NCI-H748 treated with DMSO at 0.1 percent for 48 hours (cell line): Measurements from ENCODE around the gene BRAF.
"Not testable (repeated sequence)": the region's sequence is repeated elsewhere in the genome, so short reads cannot be mapped to it uniquely, and the experiment has no call there.

Experiments
- DNase-seq: peaks from one replicate; lab custom pipeline; 2025; lab: John Stamatoyannopoulos, UW

Gene BRAF

DNA sequence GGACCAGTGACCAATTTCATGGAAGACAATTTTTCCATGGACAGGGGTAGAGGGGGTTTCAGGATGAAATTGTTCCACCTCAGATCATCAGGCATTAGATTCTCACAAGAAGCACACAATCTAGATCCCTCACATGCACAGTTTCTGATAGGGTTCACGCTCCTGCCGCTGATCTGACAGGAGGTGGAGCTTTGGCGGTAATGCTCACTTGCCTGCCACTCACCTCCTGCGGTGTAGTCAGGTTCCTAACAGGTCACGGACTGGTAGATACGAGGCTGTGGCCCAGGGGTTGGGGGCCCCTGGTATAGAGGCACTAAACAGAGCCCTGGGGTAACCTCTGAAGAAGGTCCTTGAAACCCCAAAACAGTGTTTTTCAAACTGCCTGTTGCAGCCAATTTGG is 6.5 kb downstream of the BRAF start:
- no peak for DNase-seq

DNA sequence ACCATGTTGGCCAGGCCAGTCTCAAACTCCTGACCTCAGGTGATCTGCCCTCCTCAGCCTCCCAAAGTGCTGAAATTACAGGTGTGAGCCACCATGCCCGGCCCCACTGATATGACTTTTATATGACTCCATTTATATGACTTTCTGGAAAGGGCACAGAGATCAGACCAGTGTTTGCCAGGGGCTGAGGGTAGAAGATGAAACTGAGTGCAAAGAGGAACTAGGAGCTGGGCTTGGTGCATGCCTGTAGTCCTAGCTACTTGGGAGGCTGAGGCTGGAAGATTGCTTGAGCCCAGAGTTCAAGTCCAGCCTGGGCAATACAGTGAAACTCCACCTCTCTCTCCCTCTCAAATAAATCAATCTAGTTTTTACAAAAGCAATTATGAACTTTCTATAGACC is 7.5 kb downstream of the BRAF start:
- no peak for DNase-seq

DNA sequence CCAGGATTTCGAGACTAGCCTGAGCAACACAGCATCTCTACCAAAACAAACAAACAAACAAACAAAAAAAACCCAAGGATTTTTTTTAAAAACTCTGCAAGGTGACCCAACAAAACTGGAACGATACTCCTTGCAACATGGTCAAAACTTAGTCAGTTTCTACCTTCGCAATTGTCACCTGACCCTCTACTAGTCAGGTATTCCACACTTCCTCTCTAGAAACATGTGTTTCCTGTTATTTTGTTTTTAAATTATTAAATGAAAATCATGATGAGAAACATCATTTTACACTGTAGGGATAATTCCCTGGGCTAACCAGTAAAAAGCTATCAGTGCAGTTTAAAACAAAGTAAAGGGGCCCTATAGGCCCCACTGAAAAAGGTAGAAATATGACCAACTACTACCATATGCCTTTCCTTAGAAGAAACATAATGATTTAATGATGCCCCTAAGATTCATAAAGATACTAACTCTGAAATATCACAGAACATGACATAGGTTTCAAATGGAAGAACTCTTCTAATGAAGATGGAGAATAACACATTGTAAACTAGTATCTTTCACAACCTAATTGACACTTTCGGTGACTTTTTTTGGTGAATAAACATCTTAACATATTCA is 8.7 kb downstream of the BRAF start:
- no peak for DNase-seq

DNA sequence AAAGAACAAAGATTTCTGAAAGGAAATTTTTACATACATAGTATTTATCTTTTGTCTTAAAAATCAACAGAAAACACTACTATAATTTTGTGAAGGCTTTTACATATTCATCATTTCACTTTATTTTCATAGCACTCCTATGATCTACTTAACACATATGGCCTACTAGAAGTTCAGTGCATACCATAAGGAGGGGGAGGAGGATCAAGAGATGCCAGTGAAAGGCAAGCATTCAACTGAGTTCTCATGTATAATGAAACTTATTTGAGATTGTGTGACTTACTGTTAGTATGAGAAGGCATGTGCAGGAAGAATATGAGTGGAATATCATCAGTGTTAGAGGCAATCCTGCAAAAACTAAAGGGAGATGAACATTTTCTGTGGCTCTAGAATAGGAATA is 10.6 kb downstream of the BRAF start:
- DNase-seq = no peak

DNA sequence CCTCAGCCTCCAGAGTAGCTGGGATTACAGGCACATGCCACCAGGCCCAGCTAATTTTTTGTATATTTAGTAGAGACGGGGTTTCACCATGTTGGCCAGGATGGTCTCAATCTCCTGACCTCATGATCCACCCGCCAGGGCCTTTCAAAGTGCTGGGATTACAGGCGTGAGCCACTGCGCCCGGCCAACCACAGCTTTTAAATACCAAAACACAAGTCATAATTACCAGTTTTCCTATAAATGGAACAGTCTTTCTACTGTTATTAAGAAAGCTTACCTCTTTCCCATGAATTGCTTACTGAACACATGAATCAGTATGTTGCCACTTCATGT is 11.2 kb downstream of the BRAF start:
- not testable (repeated sequence) for DNase-seq

DNA sequence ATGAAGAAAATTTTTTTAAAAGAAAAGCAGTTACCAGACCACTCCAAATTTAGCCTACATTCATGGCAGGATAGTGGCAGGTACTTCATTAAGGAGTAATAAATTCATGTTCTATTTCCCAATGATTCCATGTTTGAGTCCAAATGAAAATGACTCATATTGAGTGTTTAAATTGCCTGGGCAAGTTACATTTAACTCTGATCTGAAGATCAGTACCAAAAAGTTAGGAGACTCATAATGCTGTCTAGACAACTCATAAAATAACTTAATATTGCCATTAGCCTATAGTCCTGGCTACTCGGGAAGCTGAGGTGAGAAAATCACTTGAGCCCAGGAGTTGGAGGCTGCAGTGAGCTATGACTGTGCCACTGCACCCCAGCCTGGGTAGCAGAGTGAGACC is 13.0 kb downstream of the BRAF start:
- no peak for DNase-seq

DNA sequence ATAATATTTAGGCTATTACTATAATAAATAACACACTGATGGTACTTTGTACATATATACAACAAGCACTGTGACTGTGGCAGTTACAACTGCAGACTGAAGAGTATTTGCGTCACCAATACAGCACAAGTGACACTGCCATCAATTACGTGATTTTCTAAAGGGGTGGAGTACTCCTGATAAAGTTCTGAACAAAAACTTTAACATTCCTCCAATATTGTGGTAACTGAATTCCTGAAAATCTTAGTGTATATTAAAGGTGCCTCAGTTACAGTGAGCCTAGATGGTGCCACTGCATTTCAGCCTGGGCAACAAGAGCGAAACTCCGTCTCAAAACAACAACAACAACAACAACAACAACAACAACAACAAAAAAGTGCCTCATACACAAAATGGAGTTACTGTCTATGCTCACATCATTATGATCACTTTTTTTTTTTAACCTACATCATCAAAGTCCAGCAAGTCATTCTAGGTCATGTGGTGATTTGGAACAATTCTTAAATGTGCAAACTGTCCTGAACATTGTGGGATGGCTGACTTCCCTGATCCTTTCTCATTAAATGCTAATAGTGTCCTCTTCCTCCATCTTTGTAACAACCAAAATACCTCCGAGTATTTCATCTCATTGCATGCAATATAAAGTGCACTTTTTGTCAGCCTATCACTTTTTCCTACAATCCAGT is 15.1 kb downstream of the BRAF start:
- DNase-seq = no peak

DNA sequence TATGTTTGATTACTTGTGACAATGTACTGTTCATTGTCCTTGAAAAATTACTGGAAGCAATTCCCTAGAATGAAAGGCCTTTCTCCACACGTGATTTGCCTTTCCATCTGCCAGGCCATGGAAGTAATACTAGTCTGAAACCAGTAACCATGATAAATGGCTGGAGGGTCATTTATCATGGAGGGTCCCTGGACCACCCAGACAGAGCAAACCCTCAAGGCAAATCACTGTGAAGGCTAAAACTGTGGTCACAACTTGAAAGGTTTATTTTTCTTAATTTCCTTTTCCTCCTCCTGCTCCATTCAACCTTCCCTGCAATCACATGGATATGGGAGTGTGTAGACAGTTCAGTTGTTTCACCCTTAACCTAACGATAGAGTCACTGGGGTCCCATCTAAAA is 16.4 kb downstream of the BRAF start:
- no peak for DNase-seq

DNA sequence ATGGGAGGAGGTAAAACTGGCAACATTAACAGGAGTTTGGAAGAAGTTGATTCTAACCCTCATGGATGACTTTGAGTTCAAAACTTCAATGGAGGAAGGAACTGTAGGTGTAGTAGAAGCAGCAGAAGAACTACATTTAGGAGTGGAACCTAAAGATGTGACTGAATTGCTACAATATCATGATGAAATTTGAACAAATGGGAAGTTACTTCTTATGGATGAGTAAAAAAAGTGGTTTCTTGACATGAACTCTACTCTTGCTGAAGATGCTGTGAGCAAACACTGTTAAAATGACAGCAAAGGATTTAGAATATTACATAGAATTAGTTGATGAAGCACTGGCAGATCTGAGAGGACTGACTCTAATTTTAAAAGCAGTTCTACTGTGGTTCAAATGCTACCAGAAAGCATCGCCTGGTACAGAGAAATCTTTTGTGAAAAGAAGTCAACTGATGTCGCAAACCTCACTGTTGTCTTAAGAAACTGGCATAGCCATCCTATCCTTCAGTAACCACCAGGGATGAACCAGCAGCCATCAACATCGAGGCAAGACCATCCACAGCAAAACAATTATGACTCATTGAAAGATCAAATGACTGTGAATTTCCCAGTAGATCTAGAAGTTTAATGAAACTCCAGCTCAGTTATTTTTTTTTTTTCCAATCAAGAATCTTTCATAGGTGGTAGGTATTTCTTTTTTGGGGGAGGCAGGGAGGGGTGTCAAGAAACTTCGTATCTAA is 20.8 kb downstream of the BRAF start:
- no peak for DNase-seq

DNA sequence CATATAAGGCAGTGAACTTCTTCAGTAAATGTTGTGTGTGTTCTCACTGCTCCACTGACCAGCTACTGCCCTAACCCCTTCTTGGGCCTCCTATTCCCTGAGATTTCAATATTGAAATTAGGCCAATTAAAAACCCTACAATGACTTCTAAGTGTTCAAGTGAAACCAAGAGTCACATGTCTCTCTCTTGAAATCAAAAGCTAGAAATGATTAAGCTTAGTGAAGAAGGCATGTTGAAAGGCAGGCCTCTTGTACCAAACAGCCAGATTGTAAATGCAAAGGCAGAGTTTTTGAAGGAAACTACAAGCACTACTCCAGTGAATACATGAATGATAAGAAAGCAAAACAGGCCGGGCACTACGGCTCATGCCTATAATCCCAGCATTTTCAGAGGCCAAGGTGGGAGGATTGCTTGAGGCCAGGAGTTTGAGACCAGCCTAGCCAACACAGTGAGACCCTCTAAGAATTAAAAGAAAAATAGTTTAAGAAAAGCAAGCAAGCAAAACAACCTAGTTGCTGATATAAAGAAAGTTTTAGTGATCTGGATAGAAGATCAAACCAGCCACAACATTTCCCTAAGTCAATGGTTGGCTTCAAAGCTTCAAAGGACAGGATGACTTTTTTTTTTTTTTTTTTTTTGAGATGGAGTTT is 22.3 kb downstream of the BRAF start:
- DNase-seq = no peak

DNA sequence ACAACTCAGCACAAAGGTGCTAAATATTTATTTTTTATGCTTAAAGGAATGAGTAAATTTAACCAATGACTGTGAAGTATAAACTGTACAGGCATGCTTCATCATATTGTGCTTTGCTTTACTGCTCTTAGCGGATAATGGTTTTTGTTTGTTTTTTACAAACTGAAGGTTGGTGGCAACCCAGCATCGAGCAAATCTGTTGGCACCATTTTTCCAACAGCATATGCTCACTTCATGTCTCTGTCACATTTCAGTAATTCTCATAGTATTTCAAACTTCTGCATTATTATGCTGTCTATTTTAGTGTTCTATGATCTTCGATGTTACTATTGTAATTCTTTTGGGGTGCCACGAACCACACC is 22.8 kb downstream of the BRAF start:
- no peak for DNase-seq

DNA sequence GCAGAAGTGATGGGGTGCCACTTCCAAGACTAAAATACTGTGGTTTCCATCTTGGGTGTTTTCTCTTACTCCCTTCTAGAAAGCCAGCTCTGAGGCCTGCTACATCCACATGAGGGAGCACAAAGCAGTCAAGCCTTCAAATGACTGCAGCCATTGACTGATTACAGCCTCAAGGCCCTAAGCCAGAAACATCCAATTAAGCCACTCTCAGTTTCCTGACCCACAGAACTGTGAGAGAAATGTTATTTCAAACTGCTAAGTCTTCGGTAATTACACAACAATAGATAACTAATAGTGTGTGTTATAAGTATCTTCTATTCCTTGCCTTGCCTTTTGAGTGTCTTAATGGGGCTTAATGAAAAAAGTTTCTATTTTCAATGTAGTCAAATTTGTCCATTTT is 24.8 kb downstream of the BRAF start:
- DNase-seq = no peak

DNA sequence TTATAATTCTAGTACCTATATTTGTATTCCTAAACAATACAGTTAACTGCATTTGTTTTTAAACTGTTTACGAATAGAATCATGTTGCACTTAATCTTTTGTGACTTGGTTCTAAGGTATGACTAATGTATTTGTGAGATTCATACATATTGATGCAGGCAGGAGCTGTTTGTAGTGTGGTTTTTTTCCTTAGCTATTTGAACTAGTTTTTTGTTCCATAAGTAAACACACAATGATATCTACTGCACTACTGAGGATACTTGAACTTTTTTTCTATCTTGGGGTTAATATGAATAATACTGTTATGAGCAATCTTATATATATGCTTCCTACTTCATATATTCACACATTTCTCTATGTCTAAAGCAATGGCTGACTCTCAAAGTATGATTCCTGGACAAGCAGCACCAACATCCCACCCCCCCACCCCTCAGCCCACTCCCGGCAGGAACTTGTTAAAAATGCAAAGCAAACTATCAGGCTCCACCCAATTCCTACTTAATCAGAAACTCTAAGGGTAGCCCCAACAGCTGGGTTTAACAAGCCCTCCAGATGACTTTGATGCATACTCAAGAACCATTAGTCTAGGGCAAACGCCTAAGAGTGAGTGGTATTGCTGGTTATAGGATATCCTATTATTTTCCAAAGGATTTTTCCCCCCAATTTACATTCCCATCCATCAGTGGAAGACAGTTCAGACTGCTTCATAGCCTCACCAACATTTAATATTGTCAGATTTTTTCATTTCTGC is 25.8 kb downstream of the BRAF start:
- no peak for DNase-seq

DNA sequence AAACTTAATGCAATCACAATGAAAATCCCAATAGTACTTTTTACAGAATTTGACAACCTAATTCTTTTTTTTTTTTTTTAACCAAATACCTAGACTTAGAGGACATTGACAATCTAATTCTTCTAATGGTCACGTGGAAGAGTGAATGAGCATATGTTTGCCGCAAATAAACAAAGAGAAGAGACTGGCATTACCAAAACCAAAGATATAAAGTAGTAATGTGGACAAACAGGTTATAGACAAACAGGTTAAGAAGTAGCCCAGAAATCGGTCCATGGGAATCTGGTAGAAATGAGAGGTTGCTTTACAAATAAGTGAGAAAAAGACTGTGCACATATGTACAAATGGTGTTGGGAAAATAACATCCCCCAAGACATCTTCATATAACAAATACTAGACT is 27.7 kb downstream of the BRAF start:
- no peak for DNase-seq

DNA sequence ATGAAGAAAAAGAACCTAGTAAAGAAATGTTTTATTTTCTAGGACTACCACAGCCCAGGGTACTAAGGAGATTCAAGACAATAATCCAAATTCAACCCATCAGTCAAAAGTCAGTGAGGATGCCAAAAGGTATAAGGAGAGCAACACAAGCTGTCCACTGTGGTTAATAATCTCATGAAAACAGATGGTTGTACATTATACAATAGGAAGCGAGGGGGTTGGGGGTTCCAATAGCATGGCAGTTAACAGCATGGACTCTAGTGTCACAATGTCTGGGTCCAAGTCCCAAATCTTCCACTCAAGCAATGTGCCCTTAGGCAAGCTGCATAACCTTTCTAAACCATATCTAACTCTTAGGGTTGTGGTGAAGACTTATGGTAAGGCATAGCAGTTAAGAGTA is 35.1 kb downstream of the BRAF start:
- DNase-seq = no peak

DNA sequence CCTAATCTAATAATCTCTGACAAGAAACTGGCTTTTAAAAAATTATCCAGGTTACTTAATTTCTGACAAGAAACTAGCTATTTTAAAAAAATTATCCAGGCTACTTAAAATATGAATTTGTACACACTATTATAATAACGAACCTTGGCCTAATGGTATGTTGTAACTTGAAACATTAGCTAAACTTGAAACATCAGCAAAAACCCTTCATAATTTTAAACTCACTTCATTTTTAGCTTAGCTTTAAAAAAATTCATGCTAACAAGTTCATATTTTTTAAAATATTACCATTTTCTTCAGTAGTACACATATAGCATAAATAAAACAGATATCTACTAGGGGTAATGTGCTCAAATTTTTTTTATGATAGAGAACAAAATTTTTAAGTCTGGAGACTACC is 35.6 kb downstream of the BRAF start:
- no peak for DNase-seq

DNA sequence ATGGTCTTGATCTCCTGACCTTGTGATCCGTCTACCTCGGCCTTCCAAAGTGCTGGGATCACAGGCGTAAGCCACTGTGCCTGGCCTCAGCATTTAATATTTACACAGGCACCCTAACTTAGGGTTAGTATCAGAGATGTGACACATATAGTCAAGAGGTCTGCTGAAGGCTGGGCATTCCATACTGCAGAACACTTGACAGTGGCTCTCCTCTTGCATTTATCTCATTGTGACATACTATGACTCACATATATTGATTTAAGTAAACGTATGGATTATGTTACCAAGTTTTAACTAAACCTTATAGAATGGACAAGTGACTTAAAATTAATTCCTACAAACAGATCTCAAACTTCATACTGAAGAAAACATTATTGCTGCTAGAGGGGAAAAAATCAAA is 36.6 kb downstream of the BRAF start:
- no peak for DNase-seq

DNA sequence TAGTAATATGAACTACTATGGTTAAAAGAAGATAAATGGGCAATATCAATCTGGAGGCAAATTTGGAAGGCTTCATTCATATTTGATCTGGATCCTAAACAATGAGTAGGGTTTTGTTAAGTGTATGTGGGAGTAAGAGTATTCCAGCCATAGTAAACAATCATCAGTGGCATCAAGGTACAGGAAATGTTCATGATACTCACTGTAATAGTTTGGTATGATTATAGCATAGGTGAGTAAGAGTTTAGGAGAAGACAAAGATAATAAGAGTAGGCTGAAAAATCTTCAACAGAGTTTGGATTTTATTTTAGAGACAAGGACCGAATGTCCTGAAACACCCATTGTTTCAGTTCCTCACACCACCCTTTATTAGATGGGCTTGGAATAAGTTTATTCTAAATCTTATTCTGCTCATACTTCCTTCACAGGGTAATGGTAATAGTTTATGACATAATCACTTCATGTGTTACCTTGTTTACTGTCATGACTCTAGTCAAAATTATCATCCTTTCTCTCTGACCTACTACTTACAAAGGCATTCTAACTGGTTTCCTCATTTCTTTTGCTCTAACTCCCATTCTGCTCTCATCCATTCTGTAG is 38.9 kb downstream of the BRAF start:
- no peak for DNase-seq

DNA sequence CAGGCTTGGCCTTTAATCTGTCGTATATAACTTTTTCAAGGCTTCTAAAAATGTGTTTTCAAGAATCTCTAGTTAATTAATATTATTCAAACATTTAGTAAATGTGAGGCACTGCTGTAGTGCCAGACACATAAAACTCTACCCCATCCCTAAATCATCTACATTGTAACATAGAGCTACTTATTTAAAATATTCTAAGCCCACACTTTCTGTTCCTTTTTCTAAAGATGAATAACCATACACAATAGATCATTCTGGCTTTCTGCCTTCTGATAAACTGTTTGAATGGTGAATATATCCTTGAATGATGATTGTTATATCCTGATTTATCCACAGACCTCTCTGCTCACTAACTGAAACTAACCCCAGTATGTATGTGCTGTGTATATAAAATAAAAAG is 41.4 kb downstream of the BRAF start:
- DNase-seq = no peak

DNA sequence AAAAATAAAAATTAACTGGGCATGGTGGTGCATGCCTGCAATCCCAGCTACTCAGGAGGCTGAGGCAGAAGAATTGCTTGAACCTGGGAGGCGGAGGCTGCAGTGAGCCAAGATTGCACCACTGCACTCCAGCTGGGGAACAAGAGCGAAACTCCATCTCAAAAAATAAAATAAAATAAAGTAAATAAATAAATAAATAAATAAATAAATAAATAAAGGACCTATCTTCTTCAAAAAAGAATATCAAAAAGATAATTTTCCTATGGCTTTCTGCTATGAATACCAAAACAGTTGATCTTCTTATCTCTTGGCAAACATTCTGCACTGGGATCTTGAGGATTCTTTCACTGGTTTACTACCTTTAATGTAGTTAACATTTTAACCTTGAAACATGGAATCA is 41.9 kb downstream of the BRAF start:
- not testable (repeated sequence) for DNase-seq

DNA sequence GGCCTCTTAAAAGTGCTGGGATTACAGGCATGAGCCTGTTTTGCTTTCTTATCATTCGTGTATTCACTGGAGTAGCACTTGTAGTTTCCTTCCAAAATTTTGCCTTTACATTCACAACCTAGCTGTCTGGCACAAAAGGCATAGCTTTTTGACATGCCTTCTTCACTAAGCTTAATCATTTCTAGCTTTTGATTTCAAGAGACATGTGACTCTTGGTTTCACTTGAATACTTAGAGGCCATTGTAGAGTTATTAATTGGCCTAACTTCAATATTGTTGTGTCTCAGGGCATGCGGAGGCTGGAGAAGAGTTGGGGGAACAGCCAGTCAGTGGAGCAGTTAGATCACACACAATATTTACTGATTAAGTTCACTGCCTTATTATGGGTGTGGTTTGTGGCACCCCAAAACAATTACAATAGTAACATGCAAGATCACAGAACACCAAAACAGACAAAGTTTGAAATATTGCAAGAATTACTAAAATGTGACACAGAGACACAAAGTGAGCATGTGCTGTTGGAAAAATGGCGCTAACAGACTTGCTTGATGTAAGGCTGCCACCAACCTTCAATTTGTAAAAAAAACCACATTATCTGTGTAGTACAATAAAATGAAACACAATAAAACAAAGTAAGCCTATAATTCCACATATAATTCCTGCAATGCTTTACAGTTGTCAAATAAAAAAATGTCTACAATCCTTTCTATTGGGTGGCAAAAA is 43.1 kb downstream of the BRAF start:
- DNase-seq = no peak

DNA sequence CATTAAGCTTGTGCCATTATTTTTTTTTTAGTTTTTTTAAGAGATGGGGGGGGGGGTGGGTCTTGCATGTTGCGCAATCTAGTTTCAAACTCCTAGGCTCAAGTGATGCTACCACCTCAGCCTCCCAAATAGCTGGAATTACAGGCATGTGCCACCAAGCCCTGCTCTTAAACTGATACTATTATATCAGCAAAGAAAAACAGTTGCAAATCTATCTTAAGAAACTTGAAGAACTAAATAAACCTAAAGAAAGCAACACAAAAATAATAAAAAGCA is 47.5 kb downstream of the BRAF start:
- DNase-seq = no peak
